Mucosa of stomach (tissue), 1 donor: Measurements from ENCODE around the gene GRM7.

Experiments
- H3K27me3 ChIP-seq: one replicate; pipeline ENCODE4 v1.7.0; 2013; ENCODE audit warnings: mild to moderate bottlenecking, low read length; ENCODE audit not compliant: control insufficient read depth, insufficient read depth
- H3K36me3 ChIP-seq: one replicate; pipeline ENCODE4 v1.7.0; 2013; ENCODE audit warnings: low read length; ENCODE audit not compliant: control insufficient read depth, insufficient read depth
- H3K4me1 ChIP-seq: one replicate; pipeline ENCODE4 v1.7.0; 2013; ENCODE audit warnings: mild to moderate bottlenecking, low read length; ENCODE audit not compliant: control insufficient read depth, insufficient read depth
- H3K4me3 ChIP-seq: one replicate; pipeline ENCODE4 v1.7.0; 2013; ENCODE audit warnings: low read length
- H3K9ac ChIP-seq: one replicate; pipeline ENCODE4 v1.7.0; 2013; ENCODE audit warnings: mild to moderate bottlenecking, low read length, moderate library complexity
- H3K9me3 ChIP-seq: one replicate; pipeline ENCODE4 v1.7.0; 2013; ENCODE audit warnings: mild to moderate bottlenecking, low read length, moderate library complexity; ENCODE audit not compliant: control insufficient read depth
- donor health status: Pancreatic carcinoma.

The GRM7 gene

DNA sequence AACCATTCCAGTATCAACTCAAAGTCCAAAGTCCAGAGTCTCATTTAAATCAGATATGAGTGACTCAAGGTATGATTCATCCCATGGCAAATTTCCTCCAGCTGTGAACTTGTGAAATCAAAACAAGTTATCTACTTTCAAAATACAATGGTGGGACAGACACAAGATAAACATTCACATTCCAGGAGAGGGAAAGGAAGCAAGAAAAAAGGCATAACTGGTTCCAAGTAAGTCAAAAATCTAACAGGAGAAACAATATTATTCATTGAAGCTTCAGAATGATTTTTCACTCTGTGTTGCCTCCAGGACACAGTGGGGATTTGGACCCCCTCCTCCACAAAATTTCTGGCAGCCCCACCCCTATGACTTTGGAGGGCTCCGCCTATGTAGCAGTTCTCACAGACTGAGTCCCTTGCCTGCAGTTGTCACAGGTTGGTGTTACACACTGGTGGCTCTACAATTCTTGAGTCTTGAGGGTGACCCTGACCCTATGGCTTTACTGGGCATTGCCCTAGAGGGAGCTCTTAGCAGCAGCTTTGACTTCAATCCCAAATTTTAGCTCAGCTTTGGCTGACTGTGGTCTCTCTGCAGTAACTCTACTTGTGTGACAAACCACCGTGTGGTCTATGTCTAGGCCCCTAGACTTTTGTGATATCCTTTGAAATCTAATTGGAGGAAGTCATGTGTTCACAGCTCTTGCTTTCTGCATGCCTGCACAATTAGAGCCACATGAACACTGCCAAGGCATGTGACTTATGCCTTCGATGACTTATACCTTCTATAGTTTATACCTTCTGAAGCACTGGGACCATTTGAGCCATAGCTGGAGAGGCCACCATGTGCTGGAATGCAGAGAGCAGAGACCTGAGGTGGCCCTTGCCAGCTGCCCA lies 644.2 kb downstream of the GRM7 start:
- Histone ChIP-seq H3K9me3 (no peaks in the 10 kb centered on the region), H3K4me3 (no peak overlapping the region), H3K27me3 (no peaks in the 10 kb centered on the region), H3K9ac (no peak overlapping the region), H3K36me3 (no peaks in the 10 kb centered on the region), H3K4me1 (peaks cover 21% of the 10 kb centered on the region)

- Histone ChIP-seq H3K4me1 (peaks cover 21% of the 10 kb centered on the region), H3K4me3 (no peak overlapping the region), H3K36me3 (no peaks in the 10 kb centered on the region), H3K27me3 (no peaks in the 10 kb centered on the region), H3K9me3 (no peaks in the 10 kb centered on the region), H3K9ac (no peak overlapping the region)
Observed at GRCh38 chr3:7506606-7507180, 645.8 kb downstream of the GRM7 start.

- H3K36me3 ChIP-seq = no peaks in the 10 kb centered on the region
- H3K4me3 ChIP-seq = no peak overlapping the region
Observed at GRCh38 chr3:7508821-7509220, 647.9 kb downstream of the GRM7 start.

DNA sequence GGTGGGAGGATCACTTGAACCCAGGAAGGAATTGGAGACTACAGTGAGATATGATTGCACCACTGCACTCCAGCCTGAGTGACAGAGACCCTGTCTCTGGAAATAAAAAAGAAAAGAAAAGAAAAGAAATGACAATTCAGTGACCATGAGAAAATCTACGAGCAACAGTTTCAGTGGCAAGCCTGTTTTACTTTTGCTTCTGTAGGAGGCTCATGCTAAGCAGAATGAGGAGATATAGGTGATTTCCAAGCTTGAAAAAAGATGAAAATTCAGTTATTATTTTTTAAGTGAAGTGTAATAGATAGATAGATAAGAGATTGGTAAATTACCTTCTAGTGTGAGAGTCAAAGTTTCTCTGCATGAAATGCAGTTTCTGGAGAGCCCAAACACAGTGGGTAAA lies 651.1 kb downstream of the GRM7 start:
- Histone ChIP-seq H3K9ac (no peak overlapping the region), H3K4me1 (no peaks in the 10 kb centered on the region), H3K9me3 (no peaks in the 10 kb centered on the region)

More at GRCh38 chr3:7508821-7509220, 647.9 kb downstream of the GRM7 start:
- no peaks in the 10 kb centered on the region for H3K27me3 ChIP-seq
- H3K9ac ChIP-seq = no peak overlapping the region
- no peaks in the 10 kb centered on the region for H3K9me3 ChIP-seq
- H3K4me1 ChIP-seq = peaks cover 21% of the 10 kb centered on the region

GRCh38 chr3:7518026-7518425 lies 657.1 kb downstream of the GRM7 start:
- no peaks in the 10 kb centered on the region for H3K9me3 ChIP-seq
- H3K4me1 ChIP-seq = no peaks in the 10 kb centered on the region
- H3K4me3 ChIP-seq = no peak overlapping the region
- no peaks in the 10 kb centered on the region for H3K36me3 ChIP-seq
- H3K9ac ChIP-seq = no peak overlapping the region
- no peaks in the 10 kb centered on the region for H3K27me3 ChIP-seq

More for the DNA sequence above, 651.1 kb downstream of the GRM7 start:
- H3K36me3 ChIP-seq = no peaks in the 10 kb centered on the region
- H3K4me3 ChIP-seq = no peak overlapping the region
- H3K27me3 ChIP-seq = no peaks in the 10 kb centered on the region

DNA sequence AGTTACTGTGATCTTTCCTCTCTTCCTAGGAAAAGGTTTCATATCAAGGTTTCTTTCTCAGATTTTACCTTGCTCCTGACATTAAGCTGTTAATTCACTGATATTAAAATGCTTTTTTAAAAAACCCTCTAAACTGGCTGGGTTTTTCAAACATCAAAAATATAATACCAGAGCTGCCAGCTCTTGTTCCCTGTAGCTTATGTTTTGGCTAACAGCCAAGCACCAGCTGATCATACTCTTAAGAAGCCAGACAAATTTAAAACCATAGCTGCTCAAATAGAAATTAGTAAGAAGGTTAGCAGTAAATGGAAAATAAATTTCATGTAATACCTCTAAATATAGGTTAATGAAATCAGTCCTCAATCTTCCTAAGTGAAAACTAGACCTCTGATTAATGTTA lies 657.5 kb downstream of the GRM7 start:
- Histone ChIP-seq H3K36me3 (no peaks in the 10 kb centered on the region), H3K27me3 (no peaks in the 10 kb centered on the region), H3K4me1 (no peaks in the 10 kb centered on the region), H3K9me3 (no peaks in the 10 kb centered on the region), H3K9ac (no peak overlapping the region), H3K4me3 (no peak overlapping the region)

DNA sequence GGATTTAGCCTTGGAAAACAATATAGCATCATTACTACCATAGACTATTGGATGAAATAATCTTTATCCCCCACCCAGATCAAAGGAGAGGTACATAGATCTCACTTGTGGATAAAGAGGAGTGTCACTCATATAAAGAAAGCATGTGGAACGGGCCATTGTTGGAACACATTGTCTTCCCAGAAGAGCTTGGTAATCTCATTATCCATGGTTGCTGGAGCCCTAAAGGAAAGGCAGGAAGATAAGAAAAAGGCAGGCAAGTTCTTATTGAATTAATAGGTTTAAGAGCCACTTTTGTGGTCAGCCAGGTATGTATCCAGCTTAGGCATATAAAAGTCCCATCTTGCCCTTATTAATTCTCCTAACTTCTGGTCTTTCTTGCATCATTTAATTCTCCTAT lies 659.1 kb downstream of the GRM7 start:
- Histone ChIP-seq H3K9ac (no peak overlapping the region), H3K4me1 (no peaks in the 10 kb centered on the region), H3K4me3 (no peak overlapping the region), H3K27me3 (no peaks in the 10 kb centered on the region), H3K36me3 (no peaks in the 10 kb centered on the region), H3K9me3 (no peaks in the 10 kb centered on the region)

- Histone ChIP-seq H3K27me3 (no peaks in the 10 kb centered on the region), H3K9ac (no peak overlapping the region), H3K9me3 (no peaks in the 10 kb centered on the region)
Observed at GRCh38 chr3:7520593-7520992, 659.7 kb downstream of the GRM7 start.

DNA sequence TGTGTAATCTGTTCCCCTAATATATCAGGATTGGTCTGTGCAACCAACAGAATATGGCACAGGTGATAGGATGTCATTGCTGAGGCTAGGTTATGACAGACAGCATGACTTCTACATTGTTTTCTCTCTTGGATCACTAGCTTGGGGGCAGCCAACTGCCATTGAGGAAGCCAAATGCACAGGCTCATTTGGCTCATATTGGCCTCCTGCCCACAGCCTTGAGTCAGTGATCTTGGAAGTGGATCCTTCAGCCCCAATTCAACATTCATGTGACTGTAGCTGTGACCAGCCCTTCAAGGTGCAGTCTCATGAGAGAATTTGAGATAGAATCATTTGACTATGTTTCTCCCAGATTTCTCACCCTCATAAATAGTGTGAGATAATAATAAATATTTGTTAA lies 675.6 kb downstream of the GRM7 start:
- Histone ChIP-seq H3K4me1 (no peaks in the 10 kb centered on the region), H3K27me3 (no peaks in the 10 kb centered on the region), H3K9ac (no peak overlapping the region), H3K9me3 (no peaks in the 10 kb centered on the region), H3K36me3 (no peaks in the 10 kb centered on the region), H3K4me3 (no peak overlapping the region)

More at GRCh38 chr3:7520593-7520992, 659.7 kb downstream of the GRM7 start:
- H3K4me1 ChIP-seq = no peaks in the 10 kb centered on the region
- H3K36me3 ChIP-seq = no peaks in the 10 kb centered on the region
- H3K4me3 ChIP-seq = no peak overlapping the region

DNA sequence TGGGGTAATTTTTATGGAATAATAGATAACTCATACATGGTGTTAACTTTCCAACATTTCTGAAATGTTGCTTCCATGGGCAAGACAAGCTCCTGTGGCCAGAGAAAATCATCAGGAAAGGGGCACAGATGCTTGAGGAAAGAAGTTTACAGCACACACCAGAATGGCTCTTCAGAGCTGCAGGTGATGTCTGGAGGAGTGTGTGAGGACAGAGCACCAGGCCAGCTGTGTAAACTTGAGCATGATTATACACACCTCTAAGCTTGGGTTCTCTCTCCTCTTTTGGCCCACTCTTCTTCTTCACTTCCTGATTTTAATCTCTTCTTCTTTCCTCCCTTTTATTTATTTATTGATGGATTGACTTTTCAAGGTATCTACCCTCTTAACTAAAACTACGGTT lies 676.0 kb downstream of the GRM7 start:
- no peaks in the 10 kb centered on the region for H3K9me3 ChIP-seq
- no peak overlapping the region for H3K4me3 ChIP-seq
- no peaks in the 10 kb centered on the region for H3K36me3 ChIP-seq
- no peaks in the 10 kb centered on the region for H3K27me3 ChIP-seq
- H3K4me1 ChIP-seq = no peaks in the 10 kb centered on the region
- H3K9ac ChIP-seq = no peak overlapping the region

GRCh38 chr3:7543294-7543880 lies 682.5 kb downstream of the GRM7 start:
- H3K4me1 ChIP-seq = no peaks in the 10 kb centered on the region
- no peaks in the 10 kb centered on the region for H3K27me3 ChIP-seq
- H3K36me3 ChIP-seq = no peaks in the 10 kb centered on the region
- H3K4me3 ChIP-seq = no peak overlapping the region
- H3K9me3 ChIP-seq = no peaks in the 10 kb centered on the region
- no peak overlapping the region for H3K9ac ChIP-seq

- no peaks in the 10 kb centered on the region for H3K9me3 ChIP-seq
- H3K4me1 ChIP-seq = no peaks in the 10 kb centered on the region
- H3K4me3 ChIP-seq = no peak overlapping the region
- H3K9ac ChIP-seq = no peak overlapping the region
- H3K27me3 ChIP-seq = no peaks in the 10 kb centered on the region
- H3K36me3 ChIP-seq = no peaks in the 10 kb centered on the region
Observed at GRCh38 chr3:7545334-7545733, 684.4 kb downstream of the GRM7 start.
